Hepatocyte (in vitro differentiated cells): ENCODE results near the gene SRXN1. TPM values are rescaled to one million over a fixed set of nuclear protein-coding genes. Genes with fewer than 3 reads are reported as not detected.

Source experiments
- DNase-seq: peaks from one replicate; pipeline ENCODE4 v3.0.0-alpha.2; 2016; ENCODE audit warnings: low spot score
- H2AFZ ChIP-seq: fragments of 200-600 bp; sonication (generic); 2 replicates; pipeline ENCODE4 v1.6.0; 2016; ENCODE audit warnings: antibody characterized with exemption, mild to moderate bottlenecking
- H3K27ac ChIP-seq: fragments of 200-600 bp; sonication (generic); 2 replicates; pipeline ENCODE4 v1.5.1; 2016; ENCODE audit warnings: mild to moderate bottlenecking
- H3K27me3 ChIP-seq: fragments of 200-600 bp; sonication (generic); 2 replicates; pipeline ENCODE4 v1.6.1; 2016
- H3K36me3 ChIP-seq: fragments of 200-600 bp; sonication (generic); replicated peaks from 2 replicates; pipeline ENCODE4 v1.5.1; 2016; ENCODE audit warnings: low read depth; ENCODE audit not compliant: insufficient read depth
- H3K4me1 ChIP-seq: fragments of 200-600 bp; sonication (generic); 2 replicates; pipeline ENCODE4 v1.5.1; 2016; ENCODE audit warnings: mild to moderate bottlenecking, moderate library complexity; ENCODE audit not compliant: insufficient read depth
- H3K4me2 ChIP-seq: fragments of 200-600 bp; sonication (generic); 2 replicates; pipeline ENCODE4 v1.6.0; 2016
- H3K4me3 ChIP-seq: fragments of 200-600 bp; sonication (generic); 2 replicates; pipeline ENCODE4 v1.5.1; 2016; ENCODE audit warnings: mild to moderate bottlenecking
- H3K79me2 ChIP-seq: fragments of 200-600 bp; sonication (generic); 2 replicates; pipeline ENCODE4 v1.6.0; 2017; ENCODE audit warnings: mild to moderate bottlenecking
- H3K9me2 ChIP-seq: fragments of 200-600 bp; sonication (generic); replicated peaks from 2 replicates; pipeline ENCODE4 v1.6.0; 2017; ENCODE audit warnings: mild to moderate bottlenecking; ENCODE audit not compliant: insufficient read depth
- H3K9me3 ChIP-seq: fragments of 200-600 bp; sonication (generic); 2 replicates; pipeline ENCODE4 v1.5.1; 2016; ENCODE audit warnings: low read depth, mild to moderate bottlenecking
- H4K20me1 ChIP-seq: fragments of 200-600 bp; sonication (generic); 2 replicates; pipeline ENCODE4 v1.6.0; 2016; ENCODE audit warnings: mild to moderate bottlenecking; ENCODE audit not compliant: insufficient read depth, poor library complexity, severe bottlenecking
- EZH2 ChIP-seq: fragments of 200-600 bp; sonication (generic); IDR thresholded peaks from 2 replicates; pipeline ENCODE4 v1.6.1; 2016; ENCODE audit warnings: antibody characterized with exemption, mild to moderate bottlenecking, borderline replicate concordance
- EZH2phosphoT487 ChIP-seq: fragments of 200-600 bp; sonication (generic); IDR thresholded peaks from one replicate; pipeline ENCODE4 v1.6.1; 2018; ENCODE audit warnings: antibody characterized with exemption, mild to moderate bottlenecking, low read depth, moderate library complexity; ENCODE audit not compliant: unreplicated experiment, severe bottlenecking
- WGBS: methylation state at CpG from one replicate; pipeline ENCODE4 v1.1.6; 2016; ENCODE audit warnings: low lambda C conversion rate; ENCODE audit errors: missing lambda C conversion rate; 5-methylcytosine and 5-hydroxymethylcytosine counted together
- polyA plus RNA-seq: library from polyadenylated mRNA; unstranded; fragments of >200 nt; fragmentation: Nextera tagmentation; extraction: Ambion mirVana; gene quantifications from 2 replicates; pipeline ENCODE4 v1.2.1, GENCODE V29; 2016
- total RNA-seq: library from RNA; depleted of rRNA; stranded (reverse); fragments of >200 nt; gene quantifications from 2 replicates; pipeline ENCODE4 v1.2.3, GENCODE V29; 2014
- TF ChIP-seq, protein P1 (sequence below): fragments of 200-600 bp; sonication (generic); IDR thresholded peaks from 2 replicates; pipeline ENCODE4 v1.5.1; 2016; ENCODE audit warnings: antibody characterized with exemption, mild to moderate bottlenecking; ENCODE audit not compliant: poor library complexity

The SRXN1 gene
- total and polyA plus RNA-seq, 2 experiments from 2014 or later, result 39.6 to 42.2 TPM

DNA sequence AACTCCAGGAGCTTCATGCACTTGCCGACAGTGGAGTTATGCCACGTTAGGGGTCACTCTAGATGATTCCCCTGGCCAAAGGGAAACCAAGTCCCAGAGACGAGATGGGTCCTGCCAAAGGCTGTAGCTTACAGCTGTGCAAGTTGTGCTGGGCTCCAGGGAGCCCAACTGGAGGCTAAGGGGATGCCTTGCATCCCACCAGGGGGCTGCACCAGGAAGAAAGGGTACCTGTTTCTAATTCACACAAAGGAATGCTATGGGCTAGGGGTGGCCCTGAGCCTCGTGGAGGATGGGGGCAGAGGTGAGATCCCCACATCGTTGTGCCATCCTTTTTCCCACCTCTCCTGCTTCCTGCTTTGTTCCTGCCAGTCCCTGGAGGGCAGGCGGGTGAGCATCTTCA lies 46.3 kb upstream of the SRXN1 start:
- no peak overlapping the region for H3K4me2 ChIP-seq
- WGBS, result 66% methylated on average over 6 of the region's 6 CpGs
- H3K36me3 ChIP-seq, result no peaks in the 10 kb centered on the region

DNA sequence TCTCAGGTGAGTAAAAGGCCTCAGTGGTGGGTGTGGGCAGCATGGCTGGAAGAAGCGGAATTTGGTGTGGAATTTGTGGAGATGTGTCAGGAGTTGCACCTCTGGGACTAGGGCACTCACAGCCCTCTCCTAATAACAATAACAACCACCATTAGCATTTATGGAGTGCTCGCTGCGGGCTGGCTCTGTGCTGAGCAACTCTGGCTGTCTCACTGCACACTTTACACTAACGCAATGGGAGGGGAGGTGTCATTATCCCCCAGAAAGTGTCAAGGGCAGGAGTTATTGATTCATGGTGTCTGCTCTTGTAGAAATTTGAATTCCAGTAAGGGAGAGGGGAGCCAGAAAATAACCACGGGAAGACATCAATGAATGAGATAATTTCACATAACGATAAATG lies 45.3 kb upstream of the SRXN1 start:
- H3K9me3 ChIP-seq, result no peaks in the 10 kb centered on the region
- H3K4me2 ChIP-seq, result no peak overlapping the region
- no peak overlapping the region for H2AFZ ChIP-seq
- no peaks in the 10 kb centered on the region for H3K27me3 ChIP-seq
- H3K9me2 ChIP-seq, result no peaks in the 10 kb centered on the region
- no peaks in the 10 kb centered on the region for H4K20me1 ChIP-seq
- no peak for DNase-seq
- 84% methylated on average over 6 of the region's 6 CpGs for WGBS
- TF ChIP-seq EZH2phosphoT487, result no peak
- TF ChIP-seq, protein P1, sequence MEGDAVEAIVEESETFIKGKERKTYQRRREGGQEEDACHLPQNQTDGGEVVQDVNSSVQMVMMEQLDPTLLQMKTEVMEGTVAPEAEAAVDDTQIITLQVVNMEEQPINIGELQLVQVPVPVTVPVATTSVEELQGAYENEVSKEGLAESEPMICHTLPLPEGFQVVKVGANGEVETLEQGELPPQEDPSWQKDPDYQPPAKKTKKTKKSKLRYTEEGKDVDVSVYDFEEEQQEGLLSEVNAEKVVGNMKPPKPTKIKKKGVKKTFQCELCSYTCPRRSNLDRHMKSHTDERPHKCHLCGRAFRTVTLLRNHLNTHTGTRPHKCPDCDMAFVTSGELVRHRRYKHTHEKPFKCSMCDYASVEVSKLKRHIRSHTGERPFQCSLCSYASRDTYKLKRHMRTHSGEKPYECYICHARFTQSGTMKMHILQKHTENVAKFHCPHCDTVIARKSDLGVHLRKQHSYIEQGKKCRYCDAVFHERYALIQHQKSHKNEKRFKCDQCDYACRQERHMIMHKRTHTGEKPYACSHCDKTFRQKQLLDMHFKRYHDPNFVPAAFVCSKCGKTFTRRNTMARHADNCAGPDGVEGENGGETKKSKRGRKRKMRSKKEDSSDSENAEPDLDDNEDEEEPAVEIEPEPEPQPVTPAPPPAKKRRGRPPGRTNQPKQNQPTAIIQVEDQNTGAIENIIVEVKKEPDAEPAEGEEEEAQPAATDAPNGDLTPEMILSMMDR, result no peak
- no peak for TF ChIP-seq EZH2
- H3K4me3 ChIP-seq, result no peak overlapping the region
- H3K4me1 ChIP-seq, result no peaks in the 10 kb centered on the region
- H3K36me3 ChIP-seq, result no peaks in the 10 kb centered on the region
- H3K79me2 ChIP-seq, result no peaks in the 10 kb centered on the region
- H3K27ac ChIP-seq, result no peak overlapping the region

More for the DNA sequence above, 46.3 kb upstream of the SRXN1 start:
- H3K4me1 ChIP-seq, result no peaks in the 10 kb centered on the region
- TF ChIP-seq, protein P1, result no peak
- TF ChIP-seq EZH2, result no peak
- TF ChIP-seq EZH2phosphoT487, result no peak
- H3K9me3 ChIP-seq, result no peaks in the 10 kb centered on the region
- no peaks in the 10 kb centered on the region for H3K9me2 ChIP-seq
- no peak for DNase-seq
- no peak overlapping the region for H3K4me3 ChIP-seq
- H2AFZ ChIP-seq, result no peak overlapping the region
- no peak overlapping the region for H3K27ac ChIP-seq
- H4K20me1 ChIP-seq, result no peaks in the 10 kb centered on the region
- H3K27me3 ChIP-seq, result no peaks in the 10 kb centered on the region
- no peaks in the 10 kb centered on the region for H3K79me2 ChIP-seq

DNA sequence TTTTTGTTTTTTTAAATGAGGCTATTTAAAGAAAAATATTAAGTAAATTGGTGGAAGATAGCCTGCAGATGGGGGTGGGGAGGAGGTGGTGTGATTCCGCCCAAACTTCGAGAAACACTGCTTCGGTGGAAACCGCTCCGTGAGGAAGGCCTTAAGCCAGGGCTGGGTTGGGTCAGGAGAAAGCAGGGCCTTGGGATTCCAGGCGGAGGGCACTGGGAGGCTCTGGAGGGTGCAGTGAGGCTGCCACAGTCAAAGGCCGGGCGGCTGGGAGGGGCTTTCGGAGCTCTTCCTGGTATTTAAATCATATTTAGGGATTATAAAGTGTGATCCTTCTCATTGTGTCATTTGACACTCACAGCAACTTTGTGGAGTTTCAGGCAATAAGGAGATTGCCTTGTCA lies 44.8 kb upstream of the SRXN1 start:
- Histone ChIP-seq H3K27ac (no peak overlapping the region), H3K4me1 (no peaks in the 10 kb centered on the region), H3K27me3 (no peaks in the 10 kb centered on the region), H3K4me3 (no peak overlapping the region), H3K79me2 (no peaks in the 10 kb centered on the region), H3K4me2 (no peak overlapping the region), H3K9me2 (no peaks in the 10 kb centered on the region), H4K20me1 (no peaks in the 10 kb centered on the region), H3K36me3 (no peaks in the 10 kb centered on the region), H2AFZ (no peak overlapping the region), H3K9me3 (no peaks in the 10 kb centered on the region)
- 72% methylated on average over 9 of the region's 9 CpGs for WGBS
- DNase-seq, result no peak
- TF ChIP-seq EZH2phosphoT487 (no peak), EZH2 (no peak)
- TF ChIP-seq, protein P1, result no peak

- no peak for DNase-seq
- Histone ChIP-seq H3K79me2 (no peaks in the 10 kb centered on the region), H3K4me2 (no peak overlapping the region), H3K27me3 (peaks cover 8% of the 10 kb centered on the region), H3K4me1 (no peaks in the 10 kb centered on the region), H3K27ac (no peak overlapping the region), H3K9me3 (no peaks in the 10 kb centered on the region), H4K20me1 (no peaks in the 10 kb centered on the region), H2AFZ (no peak overlapping the region), H3K4me3 (no peak overlapping the region), H3K9me2 (no peaks in the 10 kb centered on the region), H3K36me3 (no peaks in the 10 kb centered on the region)
- 83% methylated on average over 2 of the region's 2 CpGs for WGBS
- TF ChIP-seq EZH2 (no peak), EZH2phosphoT487 (no peak)
- TF ChIP-seq, protein P1, result no peak
Measured at GRCh38 chr20:695165-695866, 42.3 kb upstream of the SRXN1 start.
